Cardiac septum (tissue), 1 donor: ENCODE measurements around the gene GNAS. TPM values are rescaled to one million over a fixed set of nuclear protein-coding genes. Genes with fewer than 3 reads are reported as not detected.

Source experiments
- DNase-seq: peaks from one replicate; pipeline ENCODE4 v3.0.0-alpha.2; 2020; ENCODE audit warnings: low spot score
- intact Hi-C: fragments of 100-400 bp; cut with DNase I; formaldehyde crosslinking; loops from one replicate; pipeline ENCODE4 v1.14.0; 2022
- total RNA-seq: library from RNA; stranded (reverse); fragmentation: NEBNext Ultra II Directional; extraction: Animal tissue kit (Norgen Biotek cat#: 25700); gene quantifications from one replicate; pipeline ENCODE4 v1.2.1, GENCODE V29; 2021
- donor health status: DM: no; HTN: no; CAD: no.

Gene GNAS
- total RNA-seq, 1 donor from 2014 or later, result 1,579 TPM

DNA sequence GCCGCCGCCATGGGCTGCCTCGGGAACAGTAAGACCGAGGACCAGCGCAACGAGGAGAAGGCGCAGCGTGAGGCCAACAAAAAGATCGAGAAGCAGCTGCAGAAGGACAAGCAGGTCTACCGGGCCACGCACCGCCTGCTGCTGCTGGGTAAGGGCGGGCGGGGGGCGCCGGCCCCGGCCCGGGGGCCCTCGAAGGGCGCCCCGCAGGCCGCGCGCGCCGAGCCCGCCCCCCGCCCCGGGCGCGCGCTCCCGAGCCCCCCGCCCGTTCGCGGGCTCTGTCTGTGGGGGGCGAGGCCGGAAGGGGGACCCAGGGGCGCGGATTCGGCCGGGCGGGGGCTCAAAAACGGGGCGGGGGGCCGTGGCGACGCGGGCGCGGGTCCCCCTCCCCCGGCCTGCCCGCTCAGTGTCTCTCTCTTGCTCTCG, 39.2 kb downstream of the GNAS start:
- DNase-seq, result no peak
- intact Hi-C loops, result loop anchor here (2.0 to 10.0 kb wide), 3 partner anchors 89 to 151 kb away; partner anchors contain the start of genes CTSZ, NELFCD and PRELID3B

DNA sequence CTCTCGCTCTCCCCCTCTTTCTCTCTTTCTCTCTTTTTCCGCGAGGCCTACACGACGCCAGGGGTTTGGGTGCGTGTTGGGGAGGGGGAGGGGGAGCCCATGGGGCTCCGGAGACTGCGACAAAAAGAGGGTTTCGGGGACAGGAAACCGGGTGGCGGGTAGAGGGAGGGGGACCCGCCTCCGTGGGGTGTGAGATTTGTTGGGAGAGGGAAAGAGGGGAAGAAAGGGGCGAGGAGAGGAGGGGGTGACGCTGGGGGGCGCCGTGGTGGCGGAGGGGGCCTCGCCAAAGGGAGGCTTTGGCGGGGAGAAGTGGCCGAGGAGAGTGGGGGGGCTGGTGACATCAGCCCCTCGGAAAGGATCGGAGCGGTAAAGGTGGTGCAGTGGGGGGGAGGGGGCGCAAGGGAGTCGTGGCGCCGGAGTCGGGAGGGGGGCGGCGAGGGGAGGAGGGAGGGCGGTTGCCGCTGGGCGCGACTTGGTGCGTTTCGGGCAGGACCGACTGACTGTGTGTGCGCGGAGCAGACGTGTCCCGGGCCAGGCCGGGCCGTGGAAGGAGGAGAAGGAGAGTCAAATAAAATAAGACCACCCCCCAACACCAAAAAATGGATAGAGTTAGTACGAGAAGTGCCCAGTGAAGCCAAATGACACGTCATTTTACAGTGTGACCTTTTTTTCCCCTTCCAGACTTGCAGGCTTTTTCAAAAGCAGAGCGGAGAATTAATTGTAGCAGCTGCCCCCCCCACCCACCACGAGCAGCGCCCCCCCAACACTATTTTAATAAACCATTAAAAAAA, 39.8 kb downstream of the GNAS start:
- intact Hi-C loops, result loop anchor here (2.0 to 10.0 kb wide), 2 partner anchors 88 to 112 kb away; partner anchors contain the start of genes CTSZ and NELFCD
- peak; percentile 85 for DNase-seq

DNA sequence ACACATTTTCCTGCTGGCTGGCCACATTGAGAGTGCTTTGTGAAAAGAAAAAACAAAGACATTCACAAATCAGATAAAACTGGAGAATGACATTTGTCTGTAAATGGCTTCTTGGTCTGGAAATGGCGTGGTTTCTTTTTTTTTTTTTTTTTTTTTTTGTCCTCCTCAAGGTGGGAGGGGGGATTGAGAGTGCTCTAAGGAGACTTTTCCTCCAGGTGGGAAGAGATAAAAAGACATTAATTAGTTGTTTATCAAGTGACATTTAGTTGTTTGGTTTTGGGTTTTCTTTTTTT, 40.4 kb downstream of the GNAS start:
- DNase-seq, result no peak
- intact Hi-C loops, result loop anchor here (2.0 to 10.0 kb wide), 2 partner anchors 88 to 112 kb away; partner anchors contain the start of genes CTSZ and NELFCD

DNA sequence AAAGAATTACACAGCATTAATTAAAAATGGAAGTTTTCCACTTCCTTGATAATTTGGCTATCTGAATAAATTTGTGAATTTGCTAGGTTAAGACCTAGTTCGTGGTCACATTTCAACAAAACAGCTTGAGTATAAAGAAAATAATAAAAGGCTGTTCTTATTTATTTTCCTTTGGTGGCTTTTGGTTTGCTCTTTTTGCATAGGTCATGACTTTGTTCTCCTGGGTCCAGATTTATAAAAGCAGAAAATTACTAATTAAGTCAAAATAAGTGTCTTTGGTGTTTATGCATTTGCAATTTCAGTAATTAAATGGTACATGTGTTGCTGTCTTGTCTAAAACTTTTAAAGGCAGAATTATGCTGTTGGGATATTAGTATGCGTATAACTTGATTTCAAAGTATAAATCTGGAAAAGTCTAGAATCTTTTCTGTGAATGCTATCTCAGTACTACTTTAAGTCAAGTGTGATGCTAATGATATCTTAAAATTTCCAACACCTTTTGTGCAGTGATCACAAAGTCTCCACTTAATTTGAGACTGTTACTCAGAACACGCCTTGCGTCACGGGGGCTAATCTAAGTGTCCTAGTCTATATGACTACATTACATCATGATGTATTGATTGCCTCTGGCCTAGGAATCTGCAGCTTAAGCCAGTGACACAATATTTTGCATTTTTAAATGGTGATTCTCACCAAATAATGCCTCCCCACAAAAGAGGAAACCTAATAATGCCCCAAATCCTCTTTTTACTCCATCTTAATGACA, 41.0 kb downstream of the GNAS start:
- no peak for DNase-seq
- intact Hi-C loops, result loop anchor here (2.0 to 10.0 kb wide), 2 partner anchors 87 to 111 kb away; partner anchors contain the start of genes CTSZ and NELFCD

DNA sequence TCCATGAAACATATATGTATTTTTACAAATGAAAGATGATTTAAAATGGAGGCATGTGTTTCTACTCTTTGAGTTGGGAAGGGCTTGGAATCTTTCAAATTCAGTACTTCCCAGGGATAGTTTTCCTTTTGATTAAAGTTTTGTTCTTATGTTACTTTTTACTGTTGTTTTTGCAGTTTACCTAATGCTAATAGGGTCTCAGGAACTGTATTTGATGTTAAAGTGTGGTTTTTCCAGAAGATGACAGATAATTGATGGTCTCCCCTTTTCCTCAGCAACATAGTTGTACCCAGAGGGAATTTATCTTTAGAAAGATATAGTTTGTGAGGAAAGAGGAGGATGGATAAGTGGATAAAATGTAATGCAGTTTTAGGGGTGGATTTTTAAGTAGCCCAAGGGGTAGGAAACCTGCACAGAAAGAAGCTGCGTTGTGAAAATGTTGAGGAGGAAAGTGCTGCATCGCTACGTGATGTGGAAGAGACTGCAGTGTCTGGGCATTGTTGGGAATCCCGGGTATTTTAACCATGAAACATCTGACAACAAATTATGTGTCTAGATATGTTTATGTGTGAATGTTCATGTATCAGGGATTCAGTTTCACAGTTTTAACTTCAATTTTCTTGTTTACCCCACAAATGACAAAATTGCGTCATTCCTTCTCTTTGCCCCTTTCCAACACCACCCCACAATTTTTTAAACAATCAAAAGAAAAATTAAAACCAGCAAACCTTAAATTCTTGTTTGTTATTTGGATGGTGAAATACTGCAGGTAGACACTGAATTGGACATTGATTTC, 42.3 kb downstream of the GNAS start:
- no peak for DNase-seq
- intact Hi-C loops, result loop anchor here (10.0 kb wide), 1 partner anchor 110 kb away; the partner anchor contains the start of gene CTSZ

DNA sequence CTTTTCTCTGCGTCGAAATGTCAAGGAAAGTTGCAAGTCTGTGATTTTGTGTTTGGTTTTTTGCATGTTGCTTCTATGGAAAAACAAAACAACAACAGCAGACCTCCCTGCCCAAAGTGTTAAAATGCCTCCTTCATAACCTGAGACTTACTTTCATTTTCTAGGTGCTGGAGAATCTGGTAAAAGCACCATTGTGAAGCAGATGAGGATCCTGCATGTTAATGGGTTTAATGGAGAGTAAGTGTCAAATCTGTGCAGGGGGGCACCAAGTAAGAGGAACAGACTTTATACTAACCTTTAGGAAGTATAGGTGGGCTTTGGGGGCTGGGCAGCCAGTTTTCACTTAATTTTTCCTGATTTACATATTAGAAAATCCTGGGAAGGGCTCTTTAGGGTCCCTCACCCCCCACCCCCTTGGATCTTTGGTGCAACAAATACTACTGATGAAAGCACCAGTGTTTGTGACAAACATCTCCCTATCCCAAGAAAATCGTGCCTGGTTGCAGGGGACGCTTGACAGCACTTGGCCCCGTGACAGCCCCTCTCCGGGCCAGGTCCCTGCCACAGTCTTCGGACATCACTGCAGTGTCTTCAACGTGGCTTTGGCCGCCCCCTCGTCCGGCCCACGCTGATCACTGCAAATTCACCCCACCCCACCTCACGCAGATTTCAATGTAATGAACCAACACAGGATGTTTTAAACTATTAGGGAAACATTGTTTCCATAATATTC, 43.1 kb downstream of the GNAS start:
- no peak for DNase-seq
- intact Hi-C loops, result loop anchor here (10.0 kb wide), 1 partner anchor 109 kb away; the partner anchor contains the start of gene CTSZ

DNA sequence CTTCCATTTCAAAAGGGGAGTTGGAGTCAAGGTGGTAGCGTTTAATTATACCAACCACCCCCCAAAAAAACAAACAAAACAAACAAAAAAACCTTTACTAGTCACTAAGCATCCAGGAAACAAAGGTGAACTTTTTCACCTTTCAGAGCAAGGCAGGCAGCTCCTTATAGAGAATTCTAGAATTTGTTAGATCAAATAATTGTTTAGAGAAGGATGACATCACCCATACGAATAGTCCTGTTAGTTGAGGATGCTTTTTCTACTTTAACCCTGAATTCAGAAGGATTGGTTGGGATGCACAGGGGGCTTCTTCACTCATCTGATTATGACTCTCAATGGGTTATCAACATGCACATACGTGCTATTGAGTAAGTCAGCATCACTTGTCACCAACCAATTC, 44.3 kb downstream of the GNAS start:
- intact Hi-C loops, result loop anchor here (10.0 kb wide), 1 partner anchor 108 kb away; the partner anchor contains the start of gene CTSZ
- DNase-seq, result no peak

DNA sequence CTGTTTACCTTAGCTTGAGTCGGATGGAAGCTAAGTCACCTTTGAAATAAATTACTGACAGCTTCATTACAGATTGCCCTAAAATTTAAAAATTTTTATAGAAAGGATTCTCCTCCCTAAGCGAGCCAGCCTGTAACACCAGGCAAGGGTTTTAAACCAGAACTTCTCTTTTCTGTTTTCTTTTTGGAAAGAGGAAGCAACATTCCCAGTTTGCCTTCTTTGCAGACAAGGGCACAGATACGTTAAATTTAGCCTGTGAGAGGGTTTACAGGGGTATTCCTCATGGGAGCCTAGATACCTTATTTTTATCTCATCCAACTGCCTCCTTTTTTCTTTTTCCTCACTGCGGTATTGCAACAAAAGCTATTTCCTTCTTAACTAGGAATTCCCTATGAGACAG, 45.0 kb downstream of the GNAS start:
- no peak for DNase-seq
- intact Hi-C loops, result loop anchor here (10.0 kb wide), 1 partner anchor 107 kb away; the partner anchor contains the start of gene CTSZ

DNA sequence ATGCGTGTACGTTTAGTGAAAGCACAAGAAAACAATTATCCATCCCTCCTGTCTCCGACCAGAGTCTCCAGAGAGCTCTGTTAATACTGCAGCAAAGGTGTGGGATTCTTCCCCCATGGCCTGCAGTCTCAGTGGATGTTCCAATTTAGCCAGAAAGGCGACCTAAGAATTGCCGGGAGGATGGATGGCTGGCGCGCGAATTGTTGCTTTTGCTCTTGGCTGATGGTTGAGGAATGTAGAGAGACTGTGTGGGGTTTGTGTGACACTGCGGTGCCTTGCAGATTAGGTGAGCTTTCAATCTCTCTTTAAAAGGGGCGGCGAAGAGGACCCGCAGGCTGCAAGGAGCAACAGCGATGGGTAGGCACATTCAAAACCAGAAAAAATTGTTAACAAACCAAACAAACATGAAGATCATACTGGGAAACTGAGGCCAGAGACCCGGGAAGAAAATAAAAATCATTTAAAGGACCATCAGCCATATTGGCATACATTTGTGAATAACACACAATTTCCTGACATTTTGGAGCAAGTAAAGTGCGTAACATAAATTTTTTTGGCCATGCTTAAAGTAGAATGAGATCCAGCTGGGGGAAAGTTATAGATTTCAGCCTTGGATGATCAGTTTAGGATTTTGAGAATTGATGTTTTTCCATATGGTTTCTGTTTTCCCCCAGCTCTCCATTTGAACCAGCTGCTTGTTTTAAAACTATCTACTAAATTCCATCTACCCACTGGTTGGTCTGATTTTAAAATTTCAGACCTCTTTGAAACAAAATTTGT, 46.3 kb downstream of the GNAS start:
- intact Hi-C loops, result loop anchor here (10.0 kb wide), 1 partner anchor 106 kb away; the partner anchor contains the start of gene CTSZ
- no peak for DNase-seq

DNA sequence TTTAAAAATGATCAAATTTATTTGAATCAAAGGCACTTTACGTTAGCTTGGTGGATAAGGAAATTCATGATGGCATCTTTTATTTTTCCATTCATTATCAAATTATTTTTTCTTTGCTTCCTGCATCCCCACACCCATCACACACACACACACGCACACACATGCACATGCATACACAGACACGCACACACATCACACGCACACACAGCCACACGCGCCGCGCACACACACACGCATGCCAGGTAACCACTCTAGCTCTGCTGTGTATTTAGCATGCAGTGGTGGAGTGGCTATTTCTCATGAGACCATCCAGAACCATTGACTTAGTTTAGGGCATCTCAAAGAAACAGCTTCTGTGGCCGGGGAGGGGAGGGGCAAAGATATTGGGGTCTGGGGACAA, 47.0 kb downstream of the GNAS start:
- intact Hi-C loops, result loop anchor here (10.0 kb wide), 1 partner anchor 105 kb away; the partner anchor contains the start of gene CTSZ
- DNase-seq, result no peak

DNA sequence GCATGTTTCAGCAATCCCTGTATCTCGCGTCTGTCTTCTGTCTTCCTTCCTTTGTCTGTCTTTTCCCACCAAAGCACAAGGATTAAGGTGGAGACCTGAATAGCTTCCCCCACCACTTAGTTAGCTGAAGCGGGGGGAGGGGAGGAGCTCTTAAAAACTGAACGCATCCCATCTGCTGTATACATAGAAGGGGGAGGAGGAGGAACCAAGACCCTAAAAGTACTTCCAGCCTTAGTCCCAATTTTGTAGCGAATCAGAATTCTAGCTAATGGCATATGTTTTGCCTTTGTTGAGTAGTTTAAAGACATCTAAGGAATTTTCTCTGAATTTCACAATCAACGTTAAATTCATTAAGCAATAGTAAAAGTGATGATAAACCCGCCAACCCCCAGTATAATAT, 47.9 kb downstream of the GNAS start:
- intact Hi-C loops, result no loop called here
- no peak for DNase-seq

DNA sequence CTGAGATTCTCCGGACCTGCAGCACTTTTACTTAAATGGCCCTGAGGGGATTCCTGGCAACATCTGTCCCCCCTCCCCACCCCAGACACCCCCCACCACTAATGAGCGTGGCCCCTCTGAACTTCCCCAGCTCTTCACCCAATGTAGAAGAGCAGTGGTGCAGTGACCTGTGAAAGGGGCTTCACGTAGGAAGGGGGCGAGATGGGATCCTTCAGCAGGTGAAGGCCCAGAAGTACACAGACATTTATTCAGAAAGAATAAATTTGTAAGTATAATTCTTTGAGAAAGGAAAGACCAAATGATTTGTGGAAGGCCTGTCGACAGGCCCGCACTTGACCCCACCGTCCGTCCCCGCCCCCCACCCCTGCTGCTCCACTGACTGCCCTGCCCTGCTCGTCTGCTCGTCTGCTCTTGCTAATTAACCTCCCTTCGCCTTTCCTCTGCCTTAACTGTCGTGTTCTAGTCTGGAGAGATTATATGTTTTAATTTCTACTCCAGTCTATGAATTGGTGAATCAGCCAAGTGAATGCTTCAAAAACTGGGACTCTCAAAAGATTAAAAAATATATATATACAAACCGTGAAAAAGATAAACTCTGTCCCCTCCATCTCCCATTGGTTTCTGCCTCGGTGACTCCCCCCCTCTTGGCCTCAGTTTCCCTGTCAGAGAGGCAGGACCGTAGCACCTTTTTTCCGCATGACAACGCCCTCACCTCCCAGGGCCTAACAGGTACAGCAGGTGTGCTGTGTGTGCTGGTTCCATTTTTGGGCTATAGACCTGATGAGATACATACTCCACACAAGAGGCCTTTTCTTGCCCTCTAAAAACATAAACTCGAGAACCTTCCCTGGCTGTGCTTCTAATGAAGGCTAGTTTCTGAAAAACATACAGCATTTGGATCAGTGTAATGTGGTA, 49.2 kb downstream of the GNAS start:
- no peak for DNase-seq

DNA sequence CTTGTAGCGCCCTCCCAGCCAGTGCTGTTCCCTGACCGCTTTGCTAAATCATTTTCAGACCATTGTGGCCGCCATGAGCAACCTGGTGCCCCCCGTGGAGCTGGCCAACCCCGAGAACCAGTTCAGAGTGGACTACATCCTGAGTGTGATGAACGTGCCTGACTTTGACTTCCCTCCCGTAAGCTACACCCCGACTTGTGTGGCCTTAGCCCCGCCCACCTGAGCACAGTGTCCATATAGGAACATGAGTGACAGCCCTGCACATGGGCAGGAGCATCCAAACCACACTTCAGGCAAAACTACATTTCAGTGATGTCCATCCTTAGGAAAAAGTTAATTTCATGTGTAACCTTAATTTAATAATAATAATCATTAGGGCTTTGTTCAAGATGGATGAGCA, 51.1 kb downstream of the GNAS start:
- intact Hi-C loops, result no loop called here
- DNase-seq, result no peak

More for the DNA sequence above, 49.2 kb downstream of the GNAS start:
- intact Hi-C loops, result no loop called here

DNA sequence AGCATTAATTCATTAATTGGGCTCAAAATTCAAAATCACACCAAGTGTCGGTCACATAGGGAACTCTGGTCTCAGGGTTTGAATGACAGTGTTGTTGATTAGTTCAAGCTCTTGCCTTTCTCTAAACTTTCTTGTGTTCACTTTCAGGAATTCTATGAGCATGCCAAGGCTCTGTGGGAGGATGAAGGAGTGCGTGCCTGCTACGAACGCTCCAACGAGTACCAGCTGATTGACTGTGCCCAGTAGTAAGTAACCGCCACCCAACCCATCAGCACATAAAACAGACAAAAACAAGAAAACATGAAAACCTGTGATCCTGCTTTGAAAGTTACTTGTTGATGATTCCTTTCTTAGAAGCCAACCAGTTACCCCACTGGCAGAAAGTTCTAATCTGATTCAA, 52.7 kb downstream of the GNAS start:
- intact Hi-C loops, result loop anchor here (5.0 kb wide), 1 partner anchor 77 kb away; the partner anchor contains the start of gene NELFCD
- DNase-seq, result no peak

DNA sequence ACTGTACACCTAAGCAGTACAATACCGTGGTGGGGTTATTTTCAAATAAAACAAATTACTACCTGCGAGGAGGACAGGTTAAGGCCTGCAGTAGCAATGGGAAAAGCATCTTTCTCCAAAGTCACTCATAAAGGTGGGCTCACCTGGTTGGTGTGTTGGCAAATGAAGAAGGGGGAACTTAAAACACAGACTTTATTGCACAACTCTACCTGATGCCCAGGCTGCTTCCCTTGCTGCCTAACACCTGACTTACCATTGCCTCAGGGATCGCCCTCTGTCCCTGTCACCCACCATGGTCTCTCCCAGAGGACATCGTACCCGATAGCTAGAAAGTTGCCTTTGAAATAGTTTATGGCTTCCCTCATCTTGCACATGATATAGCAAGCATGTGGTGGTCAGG, 53.6 kb downstream of the GNAS start:
- intact Hi-C loops, result loop anchor here (5.0 kb wide), 1 partner anchor 76 kb away; the partner anchor contains the start of gene NELFCD

DNA sequence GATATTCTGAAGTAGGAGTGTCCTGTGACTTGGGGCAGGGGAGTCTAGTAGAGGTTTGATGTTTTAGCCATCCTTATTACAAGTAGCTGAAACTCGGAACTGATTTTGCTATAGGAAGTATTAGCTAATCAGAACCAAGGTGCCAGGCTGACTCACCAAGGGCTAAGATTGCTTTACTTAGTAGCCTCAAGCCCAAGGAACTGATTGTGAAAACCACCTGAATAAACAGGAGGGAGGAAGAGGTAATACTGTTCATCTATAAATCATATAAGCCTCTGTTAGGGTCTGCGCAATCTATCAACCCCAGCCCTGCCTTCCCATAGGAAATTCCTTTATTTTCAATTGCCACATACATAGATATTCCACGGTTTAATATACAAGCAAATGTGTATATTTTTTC, 54.4 kb downstream of the GNAS start:
- intact Hi-C loops, result loop anchor here (5.0 kb wide), 1 partner anchor 75 kb away; the partner anchor contains the start of gene NELFCD
- no peak for DNase-seq

More for the DNA sequence above, 53.6 kb downstream of the GNAS start:
- DNase-seq, result no peak
